GM18870 (cell line): Measurements from ENCODE around the gene CALML4.
"Not testable (repeated sequence)": the region's sequence is repeated elsewhere in the genome, so short reads cannot be mapped to it uniquely, and the experiment has no call there.

Source experiments
- ATAC-seq: cut with Tn5 transposase; IDR thresholded peaks from one replicate; pipeline ENCODE4 v1.9.1; 2021; ENCODE audit warnings: moderate library complexity; ENCODE audit not compliant: unreplicated experiment

Gene CALML4

DNA sequence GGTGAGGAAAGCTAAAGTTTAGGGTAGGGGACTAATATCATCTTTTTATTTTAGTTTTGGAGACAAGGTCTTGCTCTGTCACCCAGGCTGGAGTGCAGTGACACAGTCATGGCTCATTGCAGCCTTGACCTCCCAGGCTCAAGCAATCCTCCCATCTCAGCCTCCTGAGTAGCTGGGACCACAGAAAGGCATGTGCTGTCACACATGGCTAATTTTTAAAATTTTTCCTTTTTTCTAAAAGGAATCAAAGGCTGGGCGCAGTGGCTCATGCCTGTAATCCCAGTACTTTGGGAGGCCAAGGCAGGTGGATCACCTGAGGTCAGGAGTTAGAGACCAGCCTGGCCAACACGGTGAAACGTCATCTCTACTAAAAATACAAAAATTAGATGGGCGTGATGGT is 20.3 kb upstream of the CALML4 start:
- ATAC-seq: not testable (repeated sequence)

GRCh38 chr15:68224546-68225250 is 19.6 kb upstream of the CALML4 start:
- no peak for ATAC-seq

DNA sequence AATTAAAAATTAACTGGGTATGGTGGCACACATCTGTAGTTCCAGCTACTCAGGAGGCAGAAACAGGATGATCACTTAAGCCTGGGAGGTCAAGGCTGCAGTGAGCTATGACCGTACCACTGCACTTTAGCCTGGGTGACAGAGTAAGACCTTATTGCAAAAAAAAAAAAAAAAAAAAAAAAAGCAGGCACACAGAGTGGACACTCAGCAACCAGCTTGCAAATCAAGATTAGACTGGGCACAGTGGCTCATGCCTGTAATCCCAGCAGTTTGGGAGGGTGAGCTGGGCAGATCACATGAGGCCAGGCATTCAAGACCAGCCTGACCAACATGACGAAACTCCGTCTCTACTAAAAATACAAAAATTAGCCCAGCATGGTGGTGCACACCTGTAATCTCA is 19.0 kb upstream of the CALML4 start:
- ATAC-seq: no peak

DNA sequence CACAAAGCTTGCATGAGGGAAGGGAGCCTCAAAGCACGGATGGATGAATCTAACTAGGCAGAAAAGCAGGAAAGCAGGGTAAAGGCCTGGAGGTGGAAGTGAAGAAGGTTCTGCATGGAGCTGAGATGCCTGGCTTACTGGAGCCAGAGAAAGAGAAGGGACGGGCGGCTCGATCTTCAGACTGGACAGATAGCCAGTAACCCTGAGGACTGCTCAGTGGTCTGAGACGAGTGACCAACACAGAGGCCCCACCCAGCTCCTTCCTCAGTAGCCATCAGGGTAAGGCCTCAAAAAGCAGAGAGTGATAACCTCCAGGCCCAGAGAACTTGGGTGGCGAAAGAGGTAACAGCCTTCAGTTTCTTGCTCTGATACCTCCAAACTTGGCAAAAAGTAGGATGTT is 18.0 kb upstream of the CALML4 start:
- ATAC-seq: no peak

- not testable (repeated sequence) for ATAC-seq
These were observed 17.3 kb upstream of the CALML4 start for GRCh38 chr15:68222432-68222743.

DNA sequence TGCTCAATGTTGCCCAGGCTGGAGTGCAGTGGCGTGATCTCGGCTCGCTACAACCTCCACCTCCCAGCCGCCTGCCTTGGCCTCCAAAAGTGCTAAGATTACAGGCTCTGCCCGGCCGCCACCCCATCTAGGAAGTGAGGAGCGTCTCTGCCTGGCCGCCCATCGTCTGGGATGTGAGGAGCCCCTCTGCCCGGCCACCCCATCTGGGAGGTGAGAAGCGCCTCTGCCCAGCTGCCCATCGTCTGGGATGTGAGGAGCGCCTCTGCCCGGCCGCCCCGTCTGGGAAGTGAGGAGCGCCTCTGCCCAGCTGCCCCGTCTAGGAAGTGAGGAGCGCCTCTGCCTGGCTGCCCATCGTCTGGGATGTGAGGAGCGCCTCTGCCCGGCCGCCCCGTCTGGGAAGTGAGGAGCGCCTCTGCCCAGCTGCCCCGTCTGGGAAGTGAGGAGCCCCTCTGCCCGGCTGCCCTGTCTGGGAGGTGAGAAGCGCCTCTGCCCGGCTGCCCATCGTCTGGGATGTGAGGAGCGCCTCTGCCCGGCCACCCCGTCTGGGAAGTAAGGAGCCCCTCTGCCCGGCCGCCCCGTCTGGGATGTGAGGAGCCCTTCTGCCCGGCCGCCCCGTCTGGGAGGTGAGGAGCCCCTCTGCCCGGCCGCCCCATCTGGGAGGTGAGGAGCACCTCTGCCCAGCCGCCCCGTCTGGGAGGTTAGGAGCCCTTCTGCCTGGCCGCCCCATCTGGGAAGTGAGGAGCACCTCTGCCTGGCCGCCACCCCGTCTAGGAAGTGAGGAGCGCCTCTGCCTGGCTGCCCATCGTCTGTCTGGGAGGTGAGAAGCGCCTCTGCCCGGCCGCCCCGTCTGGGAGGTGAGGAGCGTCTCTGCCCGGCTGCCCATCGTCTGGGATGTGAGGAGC is 16.6 kb upstream of the CALML4 start:
- not testable (repeated sequence) for ATAC-seq

- ATAC-seq: no peak
These were observed 15.8 kb upstream of the CALML4 start for GRCh38 chr15:68220967-68221366.

- no peak for ATAC-seq
These were observed 15.4 kb upstream of the CALML4 start for GRCh38 chr15:68220489-68220888.

GRCh38 chr15:68218847-68219798 is 14.0 kb upstream of the CALML4 start:
- no peak for ATAC-seq

DNA sequence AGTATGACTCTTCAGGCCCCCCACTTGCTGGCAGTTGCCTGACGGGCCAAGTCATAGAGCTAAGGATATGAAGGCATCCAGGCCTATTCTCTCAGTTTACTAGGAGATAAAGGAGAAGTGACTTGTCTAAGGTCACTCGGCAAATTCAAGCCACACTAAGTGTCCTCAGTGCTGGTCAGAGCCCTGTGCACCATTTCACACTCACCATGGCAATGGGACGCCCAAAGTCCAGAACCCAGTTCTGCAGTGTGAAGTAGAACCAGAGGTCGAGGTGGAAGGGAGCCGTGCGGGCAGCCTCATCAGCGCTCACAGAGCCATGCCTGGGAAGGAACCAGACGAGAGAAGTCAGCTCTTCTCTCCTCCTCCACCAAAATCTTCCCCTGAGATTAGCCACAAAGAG is 13.2 kb upstream of the CALML4 start:
- ATAC-seq: no peak

DNA sequence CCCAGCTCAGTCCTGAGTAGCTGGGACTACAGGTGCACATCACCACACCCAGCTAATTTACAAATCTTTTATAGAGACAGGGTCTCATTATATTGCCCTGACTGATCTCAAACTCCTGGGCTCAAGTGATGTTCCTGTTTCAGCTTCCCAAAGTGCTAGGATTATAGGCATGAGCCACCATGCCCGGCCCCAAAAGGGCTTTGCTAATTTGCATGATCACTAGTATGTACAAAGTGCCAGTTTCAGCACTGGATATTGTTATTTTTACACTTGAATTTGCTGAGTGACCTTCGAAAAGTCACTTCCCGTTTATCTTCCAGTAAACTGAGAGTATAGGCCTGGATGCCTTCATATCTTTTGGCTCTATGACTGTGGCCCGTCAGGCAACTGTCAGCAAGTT is 12.2 kb upstream of the CALML4 start:
- ATAC-seq: no peak

GRCh38 chr15:68214838-68215254 is 9.7 kb upstream of the CALML4 start:
- no peak for ATAC-seq

DNA sequence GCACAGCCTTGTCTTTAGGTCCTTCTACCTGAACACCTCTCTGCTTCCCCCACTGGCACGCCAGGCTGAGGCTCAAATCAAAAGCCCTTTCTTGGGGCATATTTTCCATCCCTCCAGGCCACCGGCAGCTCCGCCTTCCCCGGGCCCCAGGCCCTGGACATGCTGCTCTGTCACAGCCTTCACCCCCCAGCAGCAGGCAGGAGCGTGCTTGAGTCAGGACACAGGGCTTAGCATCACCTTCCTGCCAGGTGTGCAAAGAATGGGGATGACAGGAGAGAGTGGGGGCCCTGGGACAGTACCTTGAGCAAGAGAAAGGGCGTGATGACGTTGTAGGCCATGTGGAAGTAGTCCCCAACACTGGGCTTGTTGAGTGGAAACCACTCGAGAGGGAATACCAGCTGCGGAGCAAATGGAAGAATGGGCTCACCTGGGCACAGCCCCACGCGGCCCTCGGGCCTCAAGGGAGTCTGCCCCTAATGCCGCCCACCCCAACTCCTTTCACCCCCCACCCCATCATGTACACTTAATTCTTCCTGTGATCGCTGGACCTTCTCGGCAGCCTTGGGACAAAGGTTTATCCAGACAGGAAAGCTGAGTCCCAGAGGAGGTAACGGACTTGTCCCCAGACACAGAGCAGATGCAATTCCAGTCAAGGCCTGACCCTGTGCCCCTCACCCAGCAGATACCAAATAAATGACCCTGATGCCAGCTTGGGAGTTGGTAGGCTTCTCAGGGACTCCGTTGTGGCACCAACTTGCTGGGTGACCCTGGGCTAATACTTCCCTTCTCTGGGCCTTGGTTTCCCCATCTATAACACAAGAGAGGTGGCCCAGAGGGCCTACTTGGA is 9.1 kb upstream of the CALML4 start:
- no peak for ATAC-seq

DNA sequence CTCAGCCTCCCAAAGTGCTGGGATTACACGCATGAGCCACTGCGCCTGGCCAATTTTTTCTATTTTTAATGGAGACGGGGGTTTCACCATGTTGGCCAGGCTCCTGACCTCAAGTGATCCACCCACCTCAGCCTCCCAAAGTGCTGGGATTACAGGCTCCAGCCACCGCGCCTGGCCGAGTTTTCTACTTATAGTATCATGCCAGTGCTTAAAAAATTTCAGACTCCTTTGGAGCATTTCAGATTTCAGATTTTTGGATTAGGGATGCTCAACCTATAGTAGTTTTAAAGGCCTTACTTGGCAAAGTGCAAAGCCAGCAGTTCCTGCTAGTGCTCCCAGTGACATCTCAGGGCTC is 8.3 kb upstream of the CALML4 start:
- ATAC-seq: not testable (repeated sequence)

DNA sequence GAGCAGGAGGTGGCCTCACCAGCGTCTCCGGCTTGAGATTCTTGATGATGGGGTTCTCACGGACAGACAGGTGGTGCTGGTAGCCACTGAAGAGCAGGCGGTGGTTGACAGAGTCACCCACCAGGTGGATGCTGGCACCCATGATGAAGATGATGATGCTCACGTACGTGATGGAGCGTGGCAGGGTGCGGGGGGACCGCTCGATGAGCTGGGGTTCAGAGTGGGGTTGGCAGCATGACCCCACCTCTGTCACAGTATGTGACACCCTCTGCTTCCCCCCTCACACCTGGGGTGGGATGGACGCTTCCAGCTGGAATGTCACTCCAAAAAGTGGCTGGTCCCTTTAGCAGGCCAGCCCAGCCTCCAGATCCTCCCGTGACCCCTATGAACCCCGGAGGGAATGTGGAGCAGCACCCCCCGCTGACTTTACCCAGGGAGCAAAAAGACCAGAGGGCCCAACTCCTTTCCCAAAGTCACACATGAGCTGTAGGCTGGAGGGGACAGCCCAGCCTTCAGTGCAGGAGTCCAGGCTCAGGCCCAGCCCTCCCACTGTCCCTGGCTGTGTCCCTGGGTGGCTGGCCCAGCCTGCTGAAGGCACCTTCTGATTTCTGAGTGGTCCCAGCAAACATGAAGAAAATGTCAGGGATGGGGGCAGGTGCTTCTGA is 6.7 kb upstream of the CALML4 start:
- ATAC-seq: no peak

DNA sequence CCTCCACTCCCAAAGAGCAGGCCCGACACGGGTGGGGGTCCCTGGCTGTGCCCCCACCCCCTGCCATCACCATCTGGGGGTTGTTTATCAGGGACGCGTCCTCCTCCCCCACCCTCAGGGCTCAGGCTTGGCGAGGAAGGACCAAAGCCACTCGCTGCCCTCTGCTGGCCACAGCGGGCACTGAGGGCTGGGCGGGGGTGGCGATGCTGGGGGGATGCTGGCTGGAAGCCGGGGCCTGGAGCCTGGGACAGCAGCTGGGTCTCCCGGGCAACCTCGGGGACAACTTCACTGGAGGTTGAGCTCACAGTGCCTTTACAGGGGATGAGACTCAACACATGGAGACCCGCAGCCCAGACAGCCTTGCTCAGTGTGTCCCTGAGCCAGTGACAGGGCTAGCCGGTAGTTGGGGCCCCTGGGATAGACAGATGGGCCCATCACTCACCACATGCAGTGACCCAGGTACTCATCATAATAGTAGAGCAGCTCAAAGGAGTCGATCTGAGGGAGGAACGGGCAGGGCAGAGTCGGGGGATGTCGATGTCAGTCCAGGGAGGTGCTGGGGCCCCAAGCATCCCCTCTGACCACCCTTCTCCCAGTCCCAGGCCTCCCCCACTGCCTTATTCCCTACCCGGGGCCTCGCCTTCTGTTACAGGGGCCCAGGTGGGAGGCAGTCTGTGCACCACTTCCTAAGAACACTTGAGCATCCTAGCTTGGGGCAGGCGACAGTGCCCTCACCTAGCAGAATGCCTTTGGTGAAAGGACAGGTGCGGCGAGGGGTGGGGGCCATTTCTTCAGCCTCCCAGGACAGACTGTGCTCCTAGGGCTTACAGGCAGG is 5.9 kb upstream of the CALML4 start:
- no peak for ATAC-seq

DNA sequence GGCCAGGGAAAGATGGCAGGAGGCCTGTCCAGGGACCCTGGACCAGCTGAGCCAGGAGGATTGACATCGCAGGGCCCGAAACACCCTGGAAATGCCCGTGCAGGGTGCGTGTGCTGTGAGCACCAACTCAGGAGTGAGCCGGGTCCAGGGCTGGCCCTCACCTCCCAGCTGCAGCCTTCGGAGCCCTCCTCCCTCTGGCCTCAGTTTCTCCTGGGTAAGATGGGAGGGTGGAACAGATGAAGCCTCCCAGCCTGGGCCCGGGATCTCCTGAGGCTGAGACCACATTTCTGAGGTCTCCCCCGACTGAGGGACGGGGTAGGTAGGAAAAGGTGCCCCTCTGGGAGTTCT is 5.3 kb upstream of the CALML4 start:
- ATAC-seq: no peak

DNA sequence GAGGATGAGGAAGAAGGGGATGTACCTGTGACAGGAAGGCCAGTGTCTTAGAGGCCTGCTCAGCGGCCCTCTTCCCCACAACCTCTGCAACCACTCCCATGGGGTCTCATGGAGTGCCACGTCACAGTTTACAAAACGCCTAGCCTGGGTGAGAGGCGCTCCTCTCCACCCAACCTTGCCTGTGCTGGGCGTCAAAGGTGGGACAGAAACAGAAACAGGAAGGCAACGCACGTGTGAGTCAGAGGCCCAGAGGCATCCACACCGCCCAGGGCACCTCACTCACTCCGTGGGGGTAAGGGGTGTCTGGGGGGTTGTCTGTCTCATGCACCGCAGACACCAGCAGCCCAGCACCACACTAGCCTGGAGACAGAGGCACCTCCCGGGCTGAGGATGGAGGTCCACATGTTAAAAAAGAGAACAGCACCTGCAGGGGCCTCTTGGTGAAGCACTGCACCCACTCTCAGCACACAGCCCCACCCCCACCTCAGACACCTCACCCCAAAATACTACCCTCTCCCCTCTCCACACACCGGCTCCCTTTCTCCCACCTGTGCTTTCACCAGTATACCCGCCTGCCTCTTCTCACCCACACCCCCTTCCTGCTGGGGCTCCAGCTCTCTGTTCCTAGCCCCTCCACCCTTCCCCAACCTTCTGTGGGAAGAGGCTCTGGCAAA is 4.7 kb upstream of the CALML4 start:
- no peak for ATAC-seq

- ATAC-seq: no peak
These were observed 4.1 kb upstream of the CALML4 start for GRCh38 chr15:68209272-68209671.
